Mucosa of descending colon (tissue), 3 donors: Measurements from ENCODE around the gene SFMBT1. TPM values are rescaled to one million over a fixed set of nuclear protein-coding genes. Genes with fewer than 3 reads are reported as not detected.

Source experiments
- ATAC-seq: fragments of 200-7000 bp; cut with Tn5 transposase; one replicate; pipeline ENCODE4 v1.9.1; 2020; ENCODE audit warnings: mild to moderate bottlenecking, moderate library complexity
- DNase-seq, 3 donors: peaks; one replicate each; pipeline ENCODE4 v3.0.0-alpha.2; 2020
- H3K36me3 ChIP-seq: fragments of 200-600 bp; one replicate; pipeline ENCODE4 v1.8.0; 2021; ENCODE audit warnings: low read depth, mild to moderate bottlenecking
- H3K4me1 ChIP-seq: fragments of 200-600 bp; one replicate; pipeline ENCODE4 v1.8.0; 2021; ENCODE audit warnings: low read depth, mild to moderate bottlenecking
- H3K4me3 ChIP-seq: fragments of 200-600 bp; one replicate; pipeline ENCODE4 v1.8.0; 2021; ENCODE audit warnings: mild to moderate bottlenecking
- H3K9me3 ChIP-seq: fragments of 200-600 bp; one replicate; pipeline ENCODE4 v1.8.0; 2021; ENCODE audit warnings: mild to moderate bottlenecking
- CTCF ChIP-seq: fragments of 200-600 bp; IDR thresholded peaks from one replicate; pipeline ENCODE4 v1.8.0; 2022; ENCODE audit warnings: antibody characterized with exemption, mild to moderate bottlenecking
- intact Hi-C, 2 donors: fragments of 100-400 bp; cut with DNase I in 1 of 2; cut with micrococcal nuclease in 1 of 2; formaldehyde crosslinking; loops; one replicate each; pipeline versions ENCODE4 v1.11.0 to v1.11.1; 2022; cut with DNase I, micrococcal nuclease
- total RNA-seq, 3 donors: library from RNA; stranded (reverse); fragmentation: NEBNext Ultra II Directional in 2 of 3; extraction: Animal tissue kit (Norgen Biotek cat#: 25700) in 2 of 3; gene quantifications; one replicate each; pipeline versions ENCODE4 v1.2.1 to v1.2.4, GENCODE V29; 2021 to 2023
- donor health status: DM: no; HTN: no; CAD: no; lungs with moderate emphysema.
- donor health status: DM: no; HTN: no; CAD: no.
- donor health status: DM: no; HTN: yes; CAD: no.

Gene SFMBT1
- total RNA-seq, 3 donors from 2014 or later: 19.7 to 22.8 (median 19.8) TPM

GRCh38 chr3:52979190-52979983, 66.5 kb downstream of the SFMBT1 start:
- Histone ChIP-seq H3K4me3 (no peak overlapping the region), H3K9me3 (no peaks in the 10 kb centered on the region), H3K36me3 (no peaks in the 10 kb centered on the region), H3K4me1 (no peaks in the 10 kb centered on the region)
- no peak for TF ChIP-seq CTCF
- intact Hi-C loops: no loop called here
- ATAC-seq (no peak), DNase-seq (no peak)

- no peaks in the 10 kb centered on the region for H3K36me3 ChIP-seq
- ATAC-seq (no peak), DNase-seq (no peak)
- no peaks in the 10 kb centered on the region for H3K9me3 ChIP-seq
- no peak for TF ChIP-seq CTCF
- intact Hi-C loops: no loop called here
- H3K4me1 ChIP-seq: no peaks in the 10 kb centered on the region
- no peak overlapping the region for H3K4me3 ChIP-seq
Observed at GRCh38 chr3:52978109-52978754, 67.6 kb downstream of the SFMBT1 start.

- Histone ChIP-seq H3K36me3 (no peaks in the 10 kb centered on the region), H3K4me3 (no peak overlapping the region), H3K4me1 (no peaks in the 10 kb centered on the region), H3K9me3 (no peaks in the 10 kb centered on the region)
- TF ChIP-seq CTCF: no peak
- DNase-seq: no peak
- intact Hi-C loops: no loop called here
- no peak for ATAC-seq
Observed at GRCh38 chr3:52973806-52974205, 72.1 kb downstream of the SFMBT1 start.

GRCh38 chr3:52971895-52972294, 74.0 kb downstream of the SFMBT1 start:
- intact Hi-C loops: no loop called here
- H3K36me3 ChIP-seq: no peaks in the 10 kb centered on the region
- no peaks in the 10 kb centered on the region for H3K9me3 ChIP-seq
- no peak for ATAC-seq
- H3K4me1 ChIP-seq: no peaks in the 10 kb centered on the region
- DNase-seq: no peak
- H3K4me3 ChIP-seq: no peak overlapping the region
- no peak for TF ChIP-seq CTCF

- ATAC-seq (no peak), DNase-seq (no peak)
- Histone ChIP-seq H3K36me3 (no peaks in the 10 kb centered on the region), H3K4me1 (no peaks in the 10 kb centered on the region), H3K4me3 (no peak overlapping the region), H3K9me3 (no peaks in the 10 kb centered on the region)
- intact Hi-C loops: no loop called here
- TF ChIP-seq CTCF: no peak
Observed at GRCh38 chr3:52967398-52967797, 78.5 kb downstream of the SFMBT1 start.
